Right renal cortex interstitium (tissue), 3 donors: ENCODE data around the gene DNASE2B. TPM values are rescaled to one million over a fixed set of nuclear protein-coding genes. Genes with fewer than 3 reads are reported as not detected.
"Not testable (repeated sequence)": the region's sequence is repeated elsewhere in the genome, so short reads cannot be mapped to it uniquely, and the experiment has no call there.

Experiments used
- DNase-seq, 3 donors: peaks; one replicate each; pipeline ENCODE4 v3.0.0-alpha.2; 2013; ENCODE audit warnings: low read depth in 3 of 3, low spot score in 2 of 3
- polyA plus RNA-seq, 3 donors: library from polyadenylated mRNA; unstranded; fragments of 120-200 nt; gene quantifications; one replicate each; pipeline ENCODE4 v1.2.1, GENCODE V29; 2013; ENCODE audit not compliant: insufficient read length in 3 of 3

The DNASE2B gene
- polyA plus RNA-seq, 3 donors: 0.10 to 0.14 (median 0.14) TPM

- not testable (repeated sequence) for DNase-seq
These were observed 44.7 kb downstream of the DNASE2B start for GRCh38 chr1:84442747-84443646.

- not testable (repeated sequence) for DNase-seq
These were observed 50.4 kb downstream of the DNASE2B start for GRCh38 chr1:84448704-84449103.

DNA sequence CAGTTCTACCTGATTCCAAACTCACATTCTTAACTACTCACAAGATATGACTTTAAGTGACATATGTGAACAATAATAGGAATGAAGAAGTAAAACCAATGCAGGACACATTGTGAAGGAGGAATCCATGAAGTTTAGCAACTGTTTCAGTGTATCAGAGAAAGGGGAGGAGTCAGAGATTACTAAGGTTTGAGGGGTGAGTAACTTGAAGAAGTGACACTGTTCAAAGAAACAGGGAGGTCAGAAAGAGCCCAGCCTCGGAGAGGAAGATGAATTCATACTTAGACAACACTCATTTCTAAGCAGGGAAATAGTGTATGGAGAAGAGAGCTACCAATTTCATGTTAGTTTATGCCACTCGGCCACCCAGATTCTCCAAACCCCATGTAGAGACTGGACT lies 52.6 kb downstream of the DNASE2B start:
- no peak for DNase-seq

- no peak for DNase-seq
These were observed 54.2 kb downstream of the DNASE2B start for GRCh38 chr1:84452436-84452835.

DNA sequence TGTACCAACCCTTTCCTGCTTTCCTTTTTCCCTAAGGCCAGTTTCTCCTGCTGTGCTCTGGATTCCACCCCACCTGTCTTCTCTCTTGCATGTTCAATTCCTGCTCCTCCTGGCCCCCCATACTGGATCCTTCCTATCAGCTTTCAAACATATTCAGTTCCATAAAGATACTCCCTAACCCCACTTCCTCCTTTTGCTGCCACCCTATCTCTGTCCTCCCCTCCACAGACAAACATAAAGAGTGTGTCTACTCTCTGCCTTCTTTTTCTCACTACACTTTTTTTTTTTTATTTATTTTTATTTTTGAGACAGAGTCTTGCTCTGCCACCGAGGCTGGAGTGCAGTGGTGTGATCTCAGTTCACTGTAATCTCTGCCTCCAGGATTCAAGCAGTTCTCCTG lies 63.8 kb downstream of the DNASE2B start:
- no peak for DNase-seq

Other genes with a start within 250 kb of the DNASE2B start
- gene SAMD13, start 96.8 kb upstream of the DNASE2B start, polyA plus RNA-seq: 1 to 10 TPM; 5.8 to 7.1 (median 6.4) TPM
- 10 to 100 TPM; 50.3 to 55.3 (median 52.8) TPM for gene RPF1, start 80.8 kb downstream of the DNASE2B start, polyA plus RNA-seq
- 1 to 10 TPM; 1.7 to 2.0 (median 2.0) TPM for gene SPATA1, start 107.9 kb downstream of the DNASE2B start, polyA plus RNA-seq
- 100 to 1,000 TPM; 161 to 179 (median 172) TPM for gene GNG5, start 108.1 kb downstream of the DNASE2B start, polyA plus RNA-seq
- gene CTBS, start 176.0 kb downstream of the DNASE2B start, polyA plus RNA-seq: 10 to 100 TPM; 23.9 to 29.5 (median 26.8) TPM